BE2C (cell line): ENCODE data around the gene ERLIN1. TPM values are rescaled to one million over a fixed set of nuclear protein-coding genes. Genes with fewer than 3 reads are reported as not detected.
A peak's percentile ranks its signal among the peaks of the same experiment; 100 is the strongest.

Experiments used
- DNase-seq: peaks from one replicate; pipeline ENCODE4 v3.0.0-alpha.2; 2020
- H3K27me3 ChIP-seq: fragments of 250-450 bp; sonication (Bioruptor Pico); 2 replicates; pipeline ENCODE4 v1.5.1; 2020; ENCODE audit warnings: mild to moderate bottlenecking
- H3K36me3 ChIP-seq: fragments of 250-450 bp; sonication (Bioruptor Pico); 2 replicates; pipeline ENCODE4 v1.5.1; 2020; ENCODE audit warnings: mild to moderate bottlenecking
- H3K4me1 ChIP-seq: fragments of 250-450 bp; sonication (Bioruptor Pico); 2 replicates; pipeline ENCODE4 v1.5.1; 2020
- H3K4me3 ChIP-seq: 2 replicates; pipeline ENCODE4 v1.5.1; 2011; ENCODE audit warnings: low read depth, low read length
- H3K9me3 ChIP-seq: fragments of 250-450 bp; sonication (Bioruptor Pico); 2 replicates; pipeline ENCODE4 v1.5.1; 2020
- CTCF ChIP-seq: IDR thresholded peaks from 2 replicates; pipeline ENCODE4 v1.5.1; 2012; ENCODE audit warnings: mild to moderate bottlenecking, low read depth, low read length
- polyA plus RNA-seq: library from polyadenylated mRNA; unstranded; fragments of >200 nt; gene quantifications from one replicate; pipeline ENCODE4 v1.2.1, GENCODE V29; 2012; ENCODE audit warnings: low read depth, missing spikeins; ENCODE audit not compliant: insufficient read length, insufficient read depth

Gene ERLIN1
- polyA plus RNA-seq: 10.1 TPM

- peaks cover 13% of the 10 kb centered on the region for H3K36me3 ChIP-seq
- no peaks in the 10 kb centered on the region for H3K27me3 ChIP-seq
- peak; percentile 96 for DNase-seq
- H3K9me3 ChIP-seq: no peaks in the 10 kb centered on the region
- TF ChIP-seq CTCF: no peak
- H3K4me1 ChIP-seq: no peaks in the 10 kb centered on the region
- peak within 1 kb of the TSS; percentile 78 for H3K4me3 ChIP-seq
These were observed at the start of gene ERLIN1 for GRCh38 chr10:100185364-100186252. TSS of gene ERLIN1 (minus strand) at chr10:100186029. CDS start at chr10:100185626, 403 bp downstream.

- Histone ChIP-seq H3K4me3 (no peak overlapping the region), H3K4me1 (no peaks in the 10 kb centered on the region), H3K36me3 (peaks cover 22% of the 10 kb centered on the region), H3K9me3 (no peaks in the 10 kb centered on the region), H3K27me3 (no peaks in the 10 kb centered on the region)
- no peak for TF ChIP-seq CTCF
- DNase-seq: no peak
These were observed 46.3 kb upstream of the ERLIN1 start for GRCh38 chr10:100232101-100232500.

- H3K36me3 ChIP-seq: peaks cover 17% of the 10 kb centered on the region
- H3K4me3 ChIP-seq: peak overlapping the region; percentile 98
- DNase-seq: no peak
- H3K27me3 ChIP-seq: no peaks in the 10 kb centered on the region
- no peaks in the 10 kb centered on the region for H3K4me1 ChIP-seq
- no peak for TF ChIP-seq CTCF
- H3K9me3 ChIP-seq: no peaks in the 10 kb centered on the region
These were observed 44.1 kb upstream of the ERLIN1 start for GRCh38 chr10:100229819-100230422.

GRCh38 chr10:100223879-100224278, 38.0 kb upstream of the ERLIN1 start:
- no peaks in the 10 kb centered on the region for H3K9me3 ChIP-seq
- no peaks in the 10 kb centered on the region for H3K4me1 ChIP-seq
- peaks cover 39% of the 10 kb centered on the region for H3K36me3 ChIP-seq
- DNase-seq: no peak
- no peak overlapping the region for H3K4me3 ChIP-seq
- no peaks in the 10 kb centered on the region for H3K27me3 ChIP-seq
- no peak for TF ChIP-seq CTCF

- no peak overlapping the region for H3K4me3 ChIP-seq
- peaks cover 51% of the 10 kb centered on the region for H3K36me3 ChIP-seq
- no peaks in the 10 kb centered on the region for H3K27me3 ChIP-seq
- DNase-seq: no peak
- TF ChIP-seq CTCF: no peak
- no peaks in the 10 kb centered on the region for H3K4me1 ChIP-seq
- no peaks in the 10 kb centered on the region for H3K9me3 ChIP-seq
These were observed 36.7 kb upstream of the ERLIN1 start for GRCh38 chr10:100222529-100222928.

GRCh38 chr10:100216006-100216405, 30.2 kb upstream of the ERLIN1 start:
- no peak for DNase-seq
- Histone ChIP-seq H3K36me3 (peaks cover 36% of the 10 kb centered on the region), H3K4me1 (no peaks in the 10 kb centered on the region), H3K9me3 (no peaks in the 10 kb centered on the region), H3K4me3 (no peak overlapping the region), H3K27me3 (no peaks in the 10 kb centered on the region)
- no peak for TF ChIP-seq CTCF
